Activated naive CD8-positive, alpha-beta T cell treated with anti-CD3 and anti-CD28 coated beads, Interleukin-2, amount 50 U/mL, for 16 hours (primary cell): Measurements from ENCODE around the gene GALNT2.
A peak's percentile ranks its signal among the peaks of the same experiment; 100 is the strongest.

ENCODE experiments used
- DNase-seq: peaks from one replicate; pipeline ENCODE4 v3.0.0-alpha.2; 2020; ENCODE audit warnings: low read depth, low spot score

GALNT2 gene

GRCh38 chr1:230091473-230092231 is 24.6 kb downstream of the GALNT2 start:
- no peak for DNase-seq

- no peak for DNase-seq
Measured at GRCh38 chr1:230094746-230095145, 27.7 kb downstream of the GALNT2 start.

GRCh38 chr1:230095938-230096337 is 28.9 kb downstream of the GALNT2 start:
- no peak for DNase-seq

GRCh38 chr1:230097370-230097769 is 30.3 kb downstream of the GALNT2 start:
- DNase-seq, result no peak

- no peak for DNase-seq
Measured at GRCh38 chr1:230098723-230099122, 31.7 kb downstream of the GALNT2 start.

- no peak for DNase-seq
Measured at GRCh38 chr1:230099465-230099864, 32.4 kb downstream of the GALNT2 start.

- DNase-seq, result no peak
Measured at GRCh38 chr1:230100932-230101331, 33.9 kb downstream of the GALNT2 start.

GRCh38 chr1:230101556-230101955 is 34.5 kb downstream of the GALNT2 start:
- DNase-seq, result no peak

- DNase-seq, result no peak
Measured at GRCh38 chr1:230102046-230102445, 35.0 kb downstream of the GALNT2 start.

- DNase-seq, result no peak
Measured at GRCh38 chr1:230102472-230102871, 35.4 kb downstream of the GALNT2 start.

GRCh38 chr1:230103306-230104173 is 36.5 kb downstream of the GALNT2 start:
- DNase-seq, result no peak

- peak; percentile 77 for DNase-seq
Measured at GRCh38 chr1:230104395-230105244, 37.6 kb downstream of the GALNT2 start.

GRCh38 chr1:230105245-230105753 is 38.3 kb downstream of the GALNT2 start:
- no peak for DNase-seq

GRCh38 chr1:230105754-230106625 is 39.0 kb downstream of the GALNT2 start:
- no peak for DNase-seq

GRCh38 chr1:230107941-230108340 is 40.9 kb downstream of the GALNT2 start:
- DNase-seq, result no peak

- DNase-seq, result no peak
Measured at GRCh38 chr1:230108580-230108979, 41.5 kb downstream of the GALNT2 start.

GRCh38 chr1:230109066-230109465 is 42.0 kb downstream of the GALNT2 start:
- no peak for DNase-seq

- DNase-seq, result peak; percentile 74
Measured at GRCh38 chr1:230109895-230110667, 43.0 kb downstream of the GALNT2 start.

- no peak for DNase-seq
Measured at GRCh38 chr1:230110971-230111370, 43.9 kb downstream of the GALNT2 start.

- DNase-seq, result no peak
Measured at GRCh38 chr1:230112131-230112701, 45.2 kb downstream of the GALNT2 start.
